IMR-90 (cell line): Measurements from ENCODE around the gene TMEM33. TPM values are rescaled to one million over a fixed set of nuclear protein-coding genes. Genes with fewer than 3 reads are reported as not detected.
A peak's percentile ranks its signal among the peaks of the same experiment; 100 is the strongest.

ENCODE experiments used
- ATAC-seq: fragments of 200-7000 bp; cut with Tn5 transposase; 2 replicates; pipeline ENCODE4 v1.9.1; 2020; ENCODE audit warnings: low read depth, mild to moderate bottlenecking, moderate library complexity
- BruUV-seq: library from RNA; stranded (reverse); fragments of 400-500 nt; replicated peaks from 2 replicates; lab custom pipeline; 2021; lab: Mats Ljungman, UMichigan
- CTCF ChIA-PET: fragments of 300-600 bp; formaldehyde crosslinking; extraction: SDS; loops from one replicate; lab custom pipeline; 2021; ENCODE audit warnings: antibody characterized with exemption; lab: Yijun Ruan, JAX
- POLR2A ChIA-PET: fragments of 300-600 bp; sonication (Branson Sonifier 250); formaldehyde crosslinking; loops from one replicate; lab custom pipeline; 2022; ENCODE audit warnings: antibody characterized with exemption; ENCODE audit not compliant: unreplicated experiment; lab: Charles Lee
- DNase-seq: peaks from one replicate; pipeline ENCODE4 v3.0.0; 2013
- H2AFZ ChIP-seq: replicated peaks from 2 replicates; pipeline ENCODE3; 2013; ENCODE audit warnings: low read length, mild to moderate bottlenecking; ENCODE audit not compliant: poor library complexity
- H2AK5ac ChIP-seq: 2 replicates; pipeline ENCODE4 v1.6.1; 2013; ENCODE audit warnings: low read depth, low read length, inconsistent platforms
- H2AK9ac ChIP-seq: replicated peaks from 2 replicates; pipeline ENCODE3; 2013; ENCODE audit warnings: mild to moderate bottlenecking, low read depth, low read length, moderate library complexity; ENCODE audit not compliant: poor library complexity
- H2BK120ac ChIP-seq: 2 replicates; pipeline ENCODE4 v1.6.1; 2013; ENCODE audit warnings: low read depth, low read length, inconsistent platforms
- H2BK15ac ChIP-seq: 3 replicates; pipeline ENCODE4 v1.6.1; 2013; ENCODE audit warnings: low read depth, low read length, inconsistent platforms
- H2BK20ac ChIP-seq: 2 replicates; pipeline ENCODE4 v1.6.1; 2013; ENCODE audit warnings: low read depth, mild to moderate bottlenecking, inconsistent platforms, low read length, moderate library complexity
- H2BK5ac ChIP-seq: 2 replicates; pipeline ENCODE4 v1.6.1; 2013; ENCODE audit warnings: mild to moderate bottlenecking, low read depth, low read length, inconsistent platforms; ENCODE audit not compliant: poor library complexity, severe bottlenecking
- H3K14ac ChIP-seq: replicated peaks from 2 replicates; pipeline ENCODE4 v1.6.1; 2013; ENCODE audit warnings: low read depth, low read length, inconsistent platforms
- H3K18ac ChIP-seq: 2 replicates; pipeline ENCODE4 v1.6.1; 2013; ENCODE audit warnings: low read depth, low read length, control low read depth
- H3K23ac ChIP-seq: 2 replicates; pipeline ENCODE4 v1.6.1; 2013; ENCODE audit warnings: low read depth, low read length, inconsistent platforms
- H3K27ac ChIP-seq: 2 replicates; pipeline ENCODE4 v1.5.1; 2013; ENCODE audit warnings: mild to moderate bottlenecking, control low read depth, low read length; ENCODE audit not compliant: insufficient read depth
- H3K27me3 ChIP-seq: 2 replicates; pipeline ENCODE4 v1.6.1; 2013; ENCODE audit warnings: low read length; ENCODE audit not compliant: control insufficient read depth, insufficient read depth
- H3K36me3 ChIP-seq: 2 replicates; pipeline ENCODE4 v1.6.1; 2013; ENCODE audit warnings: low read length, mixed read lengths; ENCODE audit not compliant: control insufficient read depth, insufficient read depth
- H3K4ac ChIP-seq: 2 replicates; pipeline ENCODE4 v1.6.1; 2013; ENCODE audit warnings: low read depth, low read length, inconsistent platforms
- H3K4me1 ChIP-seq: 2 replicates; pipeline ENCODE4 v1.6.1; 2013; ENCODE audit warnings: low read length, mixed read lengths; ENCODE audit not compliant: control insufficient read depth, insufficient read depth
- H3K4me2 ChIP-seq: 2 replicates; pipeline ENCODE4 v1.6.1; 2013; ENCODE audit warnings: low read depth, mild to moderate bottlenecking, control low read depth, low read length, moderate library complexity
- H3K4me3 ChIP-seq: 2 replicates; pipeline ENCODE4 v1.5.1; 2013; ENCODE audit warnings: low read depth, mild to moderate bottlenecking, control low read depth, low read length, moderate library complexity; ENCODE audit not compliant: insufficient read depth
- H3K56ac ChIP-seq: 2 replicates; pipeline ENCODE4 v1.6.1; 2013; ENCODE audit warnings: low read length, inconsistent platforms; ENCODE audit not compliant: insufficient read depth; ENCODE audit errors: extremely low read depth
- H3K79me1 ChIP-seq, 2 experiments: 2 replicates each; pipeline ENCODE4 v1.6.1; 2013; ENCODE audit warnings: low read length in 2 of 2, inconsistent platforms in 1 of 2, low read depth in 1 of 2
- H3K9ac ChIP-seq: 2 replicates; pipeline ENCODE4 v1.6.1; 2013; ENCODE audit warnings: low read depth, low read length, control low read depth
- H3K9me1 ChIP-seq: 2 replicates; pipeline ENCODE4 v1.6.1; 2013; ENCODE audit warnings: low read length, inconsistent platforms; ENCODE audit not compliant: insufficient read depth
- H3K9me3 ChIP-seq: 2 replicates; pipeline ENCODE4 v1.6.1; 2013; ENCODE audit warnings: low read length; ENCODE audit not compliant: control insufficient read depth, insufficient read depth
- H4K20me1 ChIP-seq: 2 replicates; pipeline ENCODE4 v1.6.1; 2013; ENCODE audit warnings: low read length, inconsistent platforms; ENCODE audit not compliant: insufficient read depth
- H4K5ac ChIP-seq: 2 replicates; pipeline ENCODE4 v1.6.1; 2013; ENCODE audit warnings: mild to moderate bottlenecking, low read depth, low read length, control low read depth
- H4K8ac ChIP-seq, 2 experiments: 2 replicates each; pipeline ENCODE4 v1.6.1; 2013; ENCODE audit warnings: low read depth in 2 of 2, low read length in 2 of 2, control low read depth in 1 of 2, inconsistent platforms in 1 of 2
- H4K91ac ChIP-seq: 2 replicates; pipeline ENCODE4 v1.6.1; 2013; ENCODE audit warnings: low read depth, low read length, inconsistent platforms; ENCODE audit not compliant: insufficient read depth
- MXI1 ChIP-seq: IDR thresholded peaks from 2 replicates; pipeline ENCODE4 v1.6.1; 2012; ENCODE audit warnings: low read depth, mild to moderate bottlenecking, low read length, moderate library complexity, borderline replicate concordance
- WGBS, 2 experiments: methylation state at CpG; one replicate each; pipeline versions ENCODE4 v1.1.5 to v1.1.7; 2013; ENCODE audit warnings: missing lambda C conversion rate in 2 of 2; ENCODE audit not compliant: insufficient read length in 1 of 2; ENCODE audit errors: extremely low coverage in 2 of 2; 5-methylcytosine and 5-hydroxymethylcytosine counted together
- dilution Hi-C: fragments of 300-500 bp; cut with HindIII; formaldehyde crosslinking; loops from one replicate; pipeline ENCODE4 v1.14.3; 2018; ENCODE audit warnings: low sequenced_read_pairs; ENCODE audit not compliant: unreplicated experiment
- in situ Hi-C: fragments of 300-500 bp; cut with MboI; formaldehyde crosslinking; loops from 3 replicates; pipeline ENCODE4 v1.14.3; 2019; ENCODE audit warnings: low sequenced_read_pairs, inconsistent platforms, mixed read lengths
- intact Hi-C: fragments of 100-400 bp; cut with micrococcal nuclease; formaldehyde crosslinking; loops from 2 replicates; pipeline ENCODE4 v1.10.0; 2022
- polyA plus RNA-seq, 3 experiments: library from polyadenylated mRNA; depleted of rRNA; stranded (reverse); fragments of >200 nt; gene quantifications; 2 replicates each; pipeline ENCODE4 v1.2.3, GENCODE V29; 2012; ENCODE audit warnings: low replicate concordance in 1 of 3
- total RNA-seq: library from RNA; depleted of rRNA; stranded (reverse); fragments of >200 nt; gene quantifications from 2 replicates; pipeline ENCODE4 v1.2.3, GENCODE V29; 2012

TMEM33 gene
- total and polyA plus RNA-seq, 2 of the 4 experiments (the other 2 are of a cell fraction), result 23.6 to 45.5 TPM

DNA sequence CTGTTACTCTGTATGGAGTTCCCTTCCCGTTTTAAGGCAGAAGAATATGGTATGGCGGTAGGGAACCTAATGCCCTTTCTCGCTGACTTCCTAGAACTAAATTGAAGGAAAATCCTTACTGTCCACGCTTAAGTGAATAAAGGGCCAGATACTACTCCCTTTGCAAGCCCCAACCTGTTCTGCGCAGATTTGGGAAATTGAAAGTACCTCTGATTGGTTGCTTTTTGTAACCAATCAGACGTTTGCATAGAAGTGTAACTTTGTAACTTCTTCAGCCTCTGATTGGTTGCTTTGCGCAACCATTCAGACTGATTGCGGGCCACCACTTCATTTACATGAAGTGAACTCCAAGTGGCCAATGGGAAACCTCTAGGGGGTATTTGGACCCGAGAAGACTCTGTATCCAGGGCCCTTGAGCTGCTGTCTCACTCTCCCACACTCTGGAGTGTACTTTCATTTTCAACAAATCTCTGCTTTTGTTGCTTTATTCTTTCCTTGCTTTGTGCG lies 1.2 kb upstream of the TMEM33 start:
- no peak for DNase-seq
- H3K4me1 ChIP-seq, result peaks cover 6% of the 10 kb centered on the region
- H3K4me3 ChIP-seq, result no peak overlapping the region
- H2AFZ ChIP-seq, result peak overlapping the region; percentile 52
- H4K20me1 ChIP-seq, result peaks cover 5% of the 10 kb centered on the region; the same call in 1 of the 2 replicates
- H3K56ac ChIP-seq, result no peak overlapping the region
- 0 out of 2 replicates have a peak, but pooled peaks cover under 1% of the 10 kb centered on the region for H3K36me3 ChIP-seq
- H2BK5ac ChIP-seq, result no peak overlapping the region
- H2AK9ac ChIP-seq, result no peak overlapping the region
- no peak overlapping the region for H4K91ac ChIP-seq
- ChIA-PET CTCF (no interaction called here), POLR2A (interaction anchor here (0.6 kb wide), 1 partner anchor 232 kb away, joined by 3 read pairs; no protein-coding TSS in a partner anchor)
- in situ Hi-C loops, result no loop called here
- peak overlapping the region in 1 of 2 experiments; percentile 86; a peak in 2 of 4 replicates for H4K8ac ChIP-seq
- no peaks in the 10 kb centered on the region for H3K9me3 ChIP-seq
- H3K23ac ChIP-seq, result no peak overlapping the region
- intact Hi-C loops, result no loop called here
- H3K27ac ChIP-seq, result no peak overlapping the region
- no peak overlapping the region for H2BK120ac ChIP-seq
- H3K9ac ChIP-seq, result no peak overlapping the region
- no peak overlapping the region for H3K14ac ChIP-seq
- peaks cover 1 to 19% of the 10 kb centered on the region in 2 experiments; a peak in 3 of 4 replicates for H3K79me1 ChIP-seq
- H2BK15ac ChIP-seq, result no peak overlapping the region
- no peak overlapping the region for H3K4ac ChIP-seq
- 0 out of 2 replicates have a peak overlapping the region, but pooled peaks have one; percentile 13 for H4K5ac ChIP-seq
- no peak overlapping the region for H2BK20ac ChIP-seq
- 84% methylated on average over 4 of the region's 10 CpGs; no CpG with 5 or more reads in 1 of the 2 experiments for WGBS, 2 experiments
- dilution Hi-C loops, result no loop called here
- H3K27me3 ChIP-seq, result peaks cover 3% of the 10 kb centered on the region
- BruUV-seq, result no TSS peak
- no peak for ATAC-seq
- peaks cover 4% of the 10 kb centered on the region; the same call in 1 of the 2 replicates for H3K9me1 ChIP-seq
- H3K4me2 ChIP-seq, result no peak overlapping the region
- TF ChIP-seq MXI1, result no peak
- no peak overlapping the region for H2AK5ac ChIP-seq
- no peak overlapping the region for H3K18ac ChIP-seq
